Activated T-cell treated with anti-CD3 and anti-CD28 coated beads, Interleukin-2, amount 50 U/mL, for 48 hours (primary cell): ENCODE measurements around the gene TTC33.

Experiments
- DNase-seq, 2 experiments: peaks; one replicate each; pipeline ENCODE4 v3.0.0-alpha.2; 2020

TTC33 gene

GRCh38 chr5:40560474-40561110, 195.2 kb downstream of the TTC33 start:
- no peak for DNase-seq

- DNase-seq: no peak
These were observed 196.5 kb downstream of the TTC33 start for GRCh38 chr5:40559306-40559705.

GRCh38 chr5:40557501-40557900, 198.3 kb downstream of the TTC33 start:
- no peak for DNase-seq

- no peak for DNase-seq
These were observed 198.9 kb downstream of the TTC33 start for GRCh38 chr5:40556811-40557210.

GRCh38 chr5:40555886-40556285, 199.9 kb downstream of the TTC33 start:
- no peak for DNase-seq

- no peak for DNase-seq
These were observed 200.9 kb downstream of the TTC33 start for GRCh38 chr5:40554813-40555212.

- no peak for DNase-seq
These were observed 201.7 kb downstream of the TTC33 start for GRCh38 chr5:40554054-40554453.

GRCh38 chr5:40552981-40553380, 202.8 kb downstream of the TTC33 start:
- no peak for DNase-seq

GRCh38 chr5:40551496-40552491, 204.0 kb downstream of the TTC33 start:
- no peak for DNase-seq

- DNase-seq: no peak
These were observed 205.3 kb downstream of the TTC33 start for GRCh38 chr5:40550481-40550880.

- no peak for DNase-seq
These were observed 206.1 kb downstream of the TTC33 start for GRCh38 chr5:40549616-40550015.

GRCh38 chr5:40547994-40548575, 207.7 kb downstream of the TTC33 start:
- no peak for DNase-seq

GRCh38 chr5:40547557-40547956, 208.2 kb downstream of the TTC33 start:
- no peak for DNase-seq

- no peak for DNase-seq
These were observed 215.5 kb downstream of the TTC33 start for GRCh38 chr5:40540301-40540700.

- no peak for DNase-seq
These were observed 231.1 kb downstream of the TTC33 start for GRCh38 chr5:40524677-40525076.

- no peak for DNase-seq
These were observed 233.8 kb downstream of the TTC33 start for GRCh38 chr5:40521925-40522324.

GRCh38 chr5:40521108-40521785, 234.5 kb downstream of the TTC33 start:
- no peak for DNase-seq

GRCh38 chr5:40518485-40518917, 237.3 kb downstream of the TTC33 start:
- peak in 1 of 2 experiments; percentile 46 for DNase-seq

- no peak for DNase-seq
These were observed 240.3 kb downstream of the TTC33 start for GRCh38 chr5:40515476-40515875.

GRCh38 chr5:40514976-40515375, 240.8 kb downstream of the TTC33 start:
- no peak for DNase-seq

GRCh38 chr5:40511801-40512200, 244.0 kb downstream of the TTC33 start:
- no peak for DNase-seq

- DNase-seq: no peak
These were observed 248.7 kb downstream of the TTC33 start for GRCh38 chr5:40507095-40507494.

- DNase-seq: no peak
These were observed 250.7 kb downstream of the TTC33 start for GRCh38 chr5:40505031-40505430.
